Choroid plexus epithelial cell (primary cell): ENCODE data around the gene SERTAD3.

Source experiments
- DNase-seq: peaks from one replicate; pipeline ENCODE4 v3.0.0-alpha.2; 2010; ENCODE audit warnings: low read depth
- H3K4me3 ChIP-seq: 2 replicates; pipeline ENCODE4 v1.5.1; 2011; ENCODE audit warnings: low read depth, mild to moderate bottlenecking, control low read depth, low read length, moderate library complexity
- TF ChIP-seq, protein P1 (sequence below): conservative IDR thresholded peaks from 2 replicates; pipeline ENCODE4 v1.5.1; 2011; ENCODE audit warnings: low read depth, mild to moderate bottlenecking, control low read depth, inconsistent platforms, low read length, moderate library complexity

Gene SERTAD3

DNA sequence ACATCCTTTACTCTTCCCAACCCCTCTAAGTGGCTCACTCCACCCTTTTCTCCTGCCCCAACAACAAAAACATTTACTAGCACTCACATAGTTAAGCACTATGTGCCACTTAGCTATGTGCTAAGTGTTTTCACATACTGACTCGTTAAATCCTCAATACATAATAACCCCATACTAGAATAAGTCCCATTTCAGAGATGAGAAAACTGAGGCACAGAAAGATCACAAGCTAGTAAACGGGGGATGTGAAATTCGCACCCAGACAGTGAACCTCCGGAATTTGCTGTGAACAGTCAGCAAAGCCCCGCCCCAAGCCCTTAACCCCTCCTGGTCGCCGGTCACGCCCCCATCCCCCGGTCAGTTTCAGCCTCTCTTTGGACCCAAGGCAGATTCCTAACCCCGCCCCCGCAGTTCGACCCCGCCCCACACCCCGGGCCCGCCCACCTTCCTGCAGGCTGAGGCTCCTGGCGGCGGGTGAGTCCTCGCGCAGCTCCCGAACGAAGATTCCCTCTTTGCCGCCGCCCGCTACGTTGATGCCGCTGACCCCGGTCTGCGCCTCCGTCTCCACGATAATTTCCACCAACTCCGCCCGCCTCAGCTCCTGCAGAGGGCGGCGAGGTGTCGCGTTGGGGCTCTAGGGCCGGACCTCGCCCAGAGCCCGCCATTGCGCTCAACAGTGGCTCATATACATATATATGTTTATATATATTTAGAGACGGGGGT lies 40.7 kb downstream of the SERTAD3 start:
- TF ChIP-seq, protein P1, sequence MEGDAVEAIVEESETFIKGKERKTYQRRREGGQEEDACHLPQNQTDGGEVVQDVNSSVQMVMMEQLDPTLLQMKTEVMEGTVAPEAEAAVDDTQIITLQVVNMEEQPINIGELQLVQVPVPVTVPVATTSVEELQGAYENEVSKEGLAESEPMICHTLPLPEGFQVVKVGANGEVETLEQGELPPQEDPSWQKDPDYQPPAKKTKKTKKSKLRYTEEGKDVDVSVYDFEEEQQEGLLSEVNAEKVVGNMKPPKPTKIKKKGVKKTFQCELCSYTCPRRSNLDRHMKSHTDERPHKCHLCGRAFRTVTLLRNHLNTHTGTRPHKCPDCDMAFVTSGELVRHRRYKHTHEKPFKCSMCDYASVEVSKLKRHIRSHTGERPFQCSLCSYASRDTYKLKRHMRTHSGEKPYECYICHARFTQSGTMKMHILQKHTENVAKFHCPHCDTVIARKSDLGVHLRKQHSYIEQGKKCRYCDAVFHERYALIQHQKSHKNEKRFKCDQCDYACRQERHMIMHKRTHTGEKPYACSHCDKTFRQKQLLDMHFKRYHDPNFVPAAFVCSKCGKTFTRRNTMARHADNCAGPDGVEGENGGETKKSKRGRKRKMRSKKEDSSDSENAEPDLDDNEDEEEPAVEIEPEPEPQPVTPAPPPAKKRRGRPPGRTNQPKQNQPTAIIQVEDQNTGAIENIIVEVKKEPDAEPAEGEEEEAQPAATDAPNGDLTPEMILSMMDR, result peak; percentile 11
- DNase-seq, result peak; percentile 94
- H3K4me3 ChIP-seq, result peak overlapping the region; percentile 67

DNA sequence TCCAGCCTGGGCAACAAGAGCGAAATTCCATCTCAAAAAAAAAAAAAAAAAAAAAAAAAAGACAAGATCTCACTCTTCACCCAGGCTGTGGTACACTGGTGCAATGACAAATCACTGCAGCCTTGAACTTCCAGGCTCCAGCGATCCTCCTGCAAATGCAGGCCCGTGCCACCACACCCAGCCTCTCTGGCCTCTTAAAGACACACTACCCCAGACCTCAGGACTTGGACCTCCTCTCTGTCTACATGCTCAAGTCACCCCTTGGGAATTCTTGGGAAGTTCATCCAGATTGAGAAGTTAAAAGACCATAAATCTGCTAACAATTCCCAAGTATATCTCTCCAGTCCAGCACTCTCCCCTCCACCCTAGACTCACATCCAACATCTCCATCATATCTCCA lies 43.6 kb downstream of the SERTAD3 start:
- no peak for DNase-seq
- no peak overlapping the region for H3K4me3 ChIP-seq
- TF ChIP-seq, protein P1, result no peak

DNA sequence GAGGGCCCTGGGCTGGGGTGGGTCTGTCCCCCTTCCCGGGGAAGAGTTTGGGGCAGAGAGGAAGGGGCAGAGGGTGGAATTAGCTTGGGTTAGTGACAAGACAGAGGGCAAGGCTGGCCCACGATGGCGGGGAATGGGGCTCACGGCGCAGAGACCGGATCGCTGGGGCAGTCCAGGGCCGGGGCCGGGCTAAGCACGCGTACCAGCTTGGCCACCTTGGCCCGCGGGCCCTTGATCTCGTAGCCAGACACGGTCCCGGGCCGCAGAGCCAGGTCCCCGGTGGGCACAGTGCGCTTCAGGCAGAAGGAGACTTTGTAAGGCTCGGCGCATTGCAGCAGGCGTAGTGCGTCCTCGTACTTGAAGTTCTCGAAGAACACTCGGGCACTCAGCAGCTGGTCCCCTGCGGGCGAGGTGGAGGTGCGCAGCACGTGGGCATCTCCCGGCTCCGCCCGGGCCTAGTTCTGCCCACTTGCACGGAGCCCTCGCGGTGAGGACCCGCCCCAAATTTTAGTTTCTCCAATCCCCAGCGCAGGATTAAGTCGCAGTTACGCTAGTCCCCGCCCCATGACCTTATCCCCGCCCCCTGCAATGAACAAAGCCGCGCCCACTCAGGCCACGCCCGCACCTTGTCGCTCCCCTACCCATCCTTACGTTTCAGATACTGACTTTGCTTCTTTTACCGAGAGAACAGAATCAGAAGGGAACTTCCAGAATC lies 45.6 kb downstream of the SERTAD3 start:
- TF ChIP-seq, protein P1, result no peak
- peak overlapping the region; percentile 18 for H3K4me3 ChIP-seq
- DNase-seq, result peak; percentile 49

DNA sequence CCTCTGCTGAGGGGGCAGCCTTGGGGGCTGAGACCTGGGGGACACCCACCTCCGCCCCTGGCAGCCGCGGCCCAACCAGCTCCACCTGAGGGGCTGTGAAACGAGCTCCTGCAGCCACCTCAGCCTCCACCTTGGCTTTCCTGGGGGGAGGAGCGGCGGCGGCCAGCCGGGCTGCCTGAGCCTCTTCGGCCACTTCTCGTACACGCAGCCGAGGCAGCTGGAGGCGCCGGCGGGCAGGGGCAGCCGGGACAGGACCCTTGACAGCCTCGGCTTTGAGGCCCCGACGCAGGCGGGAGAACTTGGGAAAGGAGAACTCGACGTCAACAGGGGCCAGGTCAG lies 46.6 kb downstream of the SERTAD3 start:
- TF ChIP-seq, protein P1, result no peak
- no peak overlapping the region for H3K4me3 ChIP-seq
- DNase-seq, result no peak

DNA sequence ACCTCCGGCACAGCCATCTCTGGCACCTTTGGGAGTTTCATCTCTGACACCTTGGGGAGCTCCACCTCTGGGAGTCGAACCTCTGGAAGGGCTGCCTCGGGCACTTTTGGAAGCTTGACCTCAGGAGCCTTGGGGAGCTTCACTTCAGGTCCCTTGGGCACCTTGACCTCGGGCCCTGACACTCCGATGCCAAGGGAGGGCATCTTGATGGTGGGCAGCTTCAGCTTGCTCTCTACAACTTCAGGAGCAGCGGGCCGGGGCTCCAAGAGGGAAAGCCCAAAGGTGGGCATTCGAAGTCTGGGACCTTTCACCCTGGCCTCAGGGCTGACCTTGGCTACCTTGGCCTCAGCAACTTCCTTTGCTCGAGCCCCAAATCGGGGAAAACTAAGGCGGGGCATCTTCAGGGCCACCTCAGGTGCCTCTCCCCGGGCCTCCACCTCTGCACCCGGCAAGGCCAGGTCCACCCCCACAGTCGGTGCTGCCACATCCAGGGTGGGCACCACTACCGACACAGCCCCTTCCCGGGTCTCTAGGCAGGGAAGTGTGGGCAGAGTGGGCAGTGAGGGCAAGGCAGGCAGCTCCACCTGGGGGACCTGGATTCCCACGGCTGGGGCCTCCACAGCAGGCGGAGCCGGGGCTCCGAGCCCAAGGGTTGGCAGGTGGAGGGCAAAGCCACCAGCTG lies 47.1 kb downstream of the SERTAD3 start:
- TF ChIP-seq, protein P1, result no peak
- no peak overlapping the region for H3K4me3 ChIP-seq
- DNase-seq, result no peak

DNA sequence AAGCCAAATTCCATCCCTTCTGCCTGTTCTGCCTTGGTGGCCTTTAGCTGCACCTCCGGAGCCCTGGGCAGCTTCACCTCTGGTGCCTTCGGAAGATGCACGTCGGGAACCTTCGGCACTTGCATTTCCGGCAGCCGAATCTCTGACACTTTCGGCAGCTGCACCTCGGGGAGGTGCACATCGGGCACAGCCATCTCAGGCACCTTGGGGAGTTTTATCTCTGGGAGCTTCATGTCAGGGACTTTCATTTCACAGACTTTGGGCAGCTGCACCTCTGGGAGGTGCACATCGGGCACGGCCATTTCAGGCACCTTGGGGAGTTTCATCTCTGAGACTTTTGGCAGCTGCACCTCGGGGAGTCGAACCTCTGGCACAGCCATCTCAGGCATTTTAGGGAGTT lies 48.2 kb downstream of the SERTAD3 start:
- DNase-seq, result no peak
- H3K4me3 ChIP-seq, result no peak overlapping the region
- TF ChIP-seq, protein P1, result no peak
